Upper lobe of left lung (tissue), 4 donors: Measurements from ENCODE around the gene PEX10.

Source experiments
- CTCF ChIP-seq, 6 experiments: fragments of 450-650 bp in 4 of 6; fragments of 200-600 bp in 2 of 6; sonication (generic) in 2 of 6; IDR thresholded peaks; one replicate each; pipeline ENCODE4 v1.5.1; 2016 to 2019; ENCODE audit warnings: antibody characterized with exemption in 6 of 6
- POLR2A ChIP-seq, 4 donors: fragments of 450-650 bp; IDR thresholded peaks; one replicate each; pipeline ENCODE4 v1.5.1; 2016 to 2017; ENCODE audit warnings: antibody characterized with exemption in 4 of 4, mild to moderate bottlenecking in 2 of 4

- TF ChIP-seq CTCF (IDR thresholded peaks at IDR 0.05) (no peak), POLR2A (IDR thresholded peaks at IDR 0.05) (no peak)
These were observed 11.8 kb downstream of the PEX10 start for GRCh38 chr1:2400576-2400909.
